Activated CD8-positive, alpha-beta memory T cell treated with anti-CD3 and anti-CD28 coated beads, Interleukin-2, amount 50 U/mL, for 4 hours (primary cell): ENCODE results near the gene DAB2IP.
"Not testable (repeated sequence)": the region's sequence is repeated elsewhere in the genome, so short reads cannot be mapped to it uniquely, and the experiment has no call there.

Experiments used
- DNase-seq: peaks from one replicate; pipeline ENCODE4 v3.0.0-alpha.2; 2020

DAB2IP gene

DNA sequence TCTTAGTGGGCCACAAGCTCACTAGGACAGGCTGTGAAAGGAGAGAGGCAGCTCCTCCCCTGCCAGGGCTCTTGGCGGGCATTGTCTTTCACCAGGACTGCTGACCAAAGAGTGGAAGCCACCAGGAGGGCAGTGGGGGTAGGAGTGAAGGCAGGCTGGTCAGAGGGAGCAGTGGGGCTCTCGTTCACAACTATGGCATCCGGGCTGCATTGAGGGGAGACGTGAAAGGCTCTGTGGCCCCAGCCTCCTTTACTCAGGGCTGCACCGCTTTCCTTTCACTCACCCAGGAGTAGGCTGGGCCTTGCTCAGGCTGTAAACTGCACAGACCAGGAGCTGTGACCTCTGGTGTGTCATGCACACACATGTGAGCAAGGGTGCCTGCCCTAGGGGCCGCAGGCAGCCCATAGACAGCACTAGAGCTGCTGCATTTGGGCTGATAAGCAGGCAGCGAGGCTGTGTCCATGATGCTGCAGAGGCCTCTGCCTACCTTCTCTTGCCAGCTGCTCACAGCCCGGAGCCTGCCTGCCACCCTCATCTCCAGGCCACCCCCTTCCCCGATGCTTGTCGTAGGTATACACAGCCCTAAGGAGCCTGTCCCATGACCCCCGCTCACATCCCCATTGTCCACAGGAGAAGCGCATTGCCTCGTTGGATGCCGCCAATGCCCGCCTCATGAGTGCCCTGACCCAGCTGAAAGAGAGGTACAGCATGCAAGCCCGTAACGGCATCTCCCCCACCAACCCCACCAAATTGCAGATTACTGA is 130.4 kb downstream of the DAB2IP start:
- DNase-seq: no peak

DNA sequence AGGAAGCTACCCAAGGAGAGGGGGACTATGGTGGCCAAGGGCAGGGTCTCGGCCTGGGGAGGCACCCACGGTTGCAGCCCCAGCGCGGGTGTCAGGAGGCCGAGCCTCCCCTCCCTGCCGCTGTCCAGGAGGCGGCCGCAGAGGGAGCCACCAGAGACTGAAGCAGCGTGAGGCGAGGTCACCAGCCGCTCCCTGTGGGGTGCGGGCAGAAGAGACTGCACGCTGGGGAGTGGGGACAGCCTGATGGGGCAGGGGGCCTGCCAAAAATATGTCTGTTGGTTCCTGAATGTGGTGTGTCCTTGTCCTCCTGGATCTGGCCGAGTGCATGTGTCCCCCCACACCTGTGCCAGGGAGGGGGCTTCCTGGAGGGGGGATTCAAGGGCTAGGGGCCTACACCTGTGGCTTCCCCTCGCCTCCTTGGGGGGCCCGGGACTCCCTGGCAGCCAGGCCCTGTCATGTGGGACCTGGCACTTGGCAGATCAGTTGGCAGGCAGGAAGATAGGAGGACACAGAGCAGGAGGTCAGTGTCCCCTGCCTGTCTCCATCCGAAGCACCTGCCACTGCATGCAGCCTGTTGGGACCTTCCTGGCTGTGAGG is 131.2 kb downstream of the DAB2IP start:
- no peak for DNase-seq

DNA sequence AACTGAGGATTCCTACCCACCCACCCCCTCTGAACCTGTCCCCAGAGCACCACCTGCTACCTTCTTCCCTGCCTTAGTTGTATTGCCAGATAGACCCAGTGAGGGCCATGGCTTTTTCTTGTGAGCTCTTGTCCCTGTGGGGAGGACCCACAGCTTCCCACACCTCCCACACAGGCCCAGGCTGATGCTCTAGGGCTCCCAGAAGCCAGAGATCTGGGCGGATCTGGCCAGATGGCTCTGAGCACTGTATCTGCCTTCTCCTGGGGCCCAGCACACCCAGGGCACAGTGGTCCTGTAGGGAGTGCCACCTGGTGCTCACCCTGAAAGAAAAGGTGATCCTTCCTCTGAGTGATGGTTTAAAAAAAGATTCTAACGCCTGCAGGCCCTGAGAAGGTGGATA is 131.7 kb downstream of the DAB2IP start:
- DNase-seq: no peak

DNA sequence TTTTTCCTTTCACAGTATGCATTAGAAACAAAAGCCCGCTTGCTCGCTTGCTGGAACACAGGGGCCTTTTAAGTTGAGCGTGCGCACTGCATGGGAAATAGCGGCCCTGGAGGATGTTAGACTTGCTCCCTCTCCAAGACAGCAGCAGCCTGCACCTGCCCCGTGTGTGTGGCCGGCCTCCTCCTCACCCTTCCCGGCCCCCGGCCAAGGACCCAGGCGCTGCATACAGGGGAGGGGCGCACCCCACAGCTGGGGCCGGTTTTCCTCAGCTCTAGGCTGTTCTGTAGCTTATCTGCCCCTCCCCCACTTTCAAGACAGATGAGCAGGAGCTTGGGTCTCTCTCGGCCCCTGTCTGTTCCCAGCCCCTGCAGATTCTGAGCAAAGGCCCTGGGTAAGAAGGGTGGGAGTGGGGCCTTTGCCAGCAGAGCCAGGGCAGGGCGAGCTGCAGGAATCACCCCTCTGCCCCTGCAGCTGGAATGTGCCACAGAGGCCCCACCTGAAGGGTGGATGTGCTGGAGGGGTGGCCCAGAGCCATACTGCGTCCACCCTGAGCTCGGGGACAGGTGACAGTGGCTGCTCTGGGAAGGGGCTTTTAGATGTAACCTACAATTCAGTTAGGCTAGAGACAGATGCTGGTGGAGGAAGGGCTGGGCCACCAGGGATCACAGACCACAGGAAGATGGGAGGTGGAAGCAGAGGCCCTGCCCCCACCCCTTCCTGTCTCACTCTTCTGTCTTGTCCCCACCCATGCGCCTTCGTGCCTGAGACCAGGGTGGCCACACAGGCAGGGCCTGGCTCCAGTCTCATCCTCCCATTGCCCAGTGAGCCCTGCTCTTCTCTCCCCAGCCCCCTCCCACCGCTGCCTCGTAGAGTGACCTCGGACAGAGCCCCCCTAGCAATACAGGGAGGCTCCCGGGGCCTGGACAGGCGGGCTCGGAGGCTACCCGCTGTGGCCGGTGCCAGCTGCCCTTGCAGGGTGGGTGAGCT is 132.4 kb downstream of the DAB2IP start:
- DNase-seq: no peak

DNA sequence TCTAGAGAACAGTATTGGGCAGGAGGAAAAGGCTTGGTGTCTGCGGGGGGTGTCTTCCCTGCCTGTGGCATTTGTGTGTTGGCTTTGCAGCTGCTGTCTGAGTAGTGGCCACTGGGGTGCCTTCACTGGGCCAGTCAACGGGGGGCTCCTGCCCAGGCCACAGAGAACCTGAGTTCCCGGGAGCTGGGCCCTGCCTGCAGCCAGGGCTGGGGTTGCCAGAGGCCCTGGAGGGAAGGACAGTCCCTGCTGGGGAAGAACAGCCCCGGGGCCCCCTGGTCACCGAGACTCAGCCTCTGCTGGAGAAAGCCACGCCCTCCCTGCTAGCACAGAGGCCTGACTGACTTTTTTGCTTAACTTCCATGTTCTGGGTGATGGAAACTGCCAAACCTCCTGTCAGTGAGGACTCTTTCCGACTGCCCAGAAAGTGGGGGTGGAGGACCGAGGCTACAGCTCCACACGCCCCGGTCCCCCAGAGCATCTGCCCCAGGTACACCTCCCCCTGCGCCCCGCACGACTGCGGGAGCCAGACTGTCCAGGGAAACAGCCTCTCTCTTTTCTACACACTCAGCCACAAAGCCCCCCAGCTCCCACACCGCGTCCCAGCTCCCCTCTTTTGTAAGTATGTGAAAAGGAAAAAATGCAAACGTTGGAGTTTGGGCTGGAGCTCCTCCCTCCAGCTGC is 133.4 kb downstream of the DAB2IP start:
- DNase-seq: no peak

DNA sequence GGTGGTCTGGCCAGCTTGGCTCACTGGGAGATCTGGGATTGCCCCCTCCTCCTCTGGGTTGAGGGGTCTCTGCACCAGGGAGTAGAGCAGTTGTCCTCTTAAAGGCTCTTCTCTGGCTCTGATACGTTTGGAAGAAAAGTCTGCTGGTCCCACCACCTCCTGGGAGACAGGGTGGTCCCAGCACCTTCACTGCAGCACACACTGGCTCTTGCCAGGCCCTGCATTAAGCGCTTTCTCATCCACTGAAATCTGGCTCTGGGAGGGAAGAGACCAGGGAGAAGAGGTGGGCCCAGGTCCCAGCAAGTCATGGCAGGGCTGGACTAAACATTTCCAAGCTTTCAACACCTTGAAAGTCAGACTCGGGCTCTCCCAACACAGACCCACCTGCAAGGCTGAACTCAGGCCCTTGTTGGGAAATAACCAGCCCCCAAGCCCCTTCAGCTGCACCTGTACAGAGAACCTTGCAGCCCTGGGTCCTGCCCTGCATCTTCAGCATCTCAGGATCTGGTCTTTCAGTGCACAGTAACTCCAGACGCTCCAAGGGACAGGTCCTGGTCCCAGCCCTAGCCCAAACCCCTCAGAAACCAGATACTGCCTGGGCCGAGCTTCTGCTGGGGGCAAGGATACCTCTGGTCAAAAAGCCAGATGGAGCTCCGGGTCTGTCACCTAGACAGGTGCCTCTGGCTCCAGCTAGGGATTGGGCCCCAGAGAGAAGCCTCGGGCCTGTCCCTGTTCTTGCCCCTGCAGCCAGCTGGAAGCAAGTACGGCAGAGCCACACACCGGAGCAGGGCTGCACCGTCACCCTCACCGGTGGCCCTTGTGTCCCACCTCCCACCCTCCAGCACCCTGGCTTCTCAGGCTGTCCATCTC is 134.5 kb downstream of the DAB2IP start:
- no peak for DNase-seq

DNA sequence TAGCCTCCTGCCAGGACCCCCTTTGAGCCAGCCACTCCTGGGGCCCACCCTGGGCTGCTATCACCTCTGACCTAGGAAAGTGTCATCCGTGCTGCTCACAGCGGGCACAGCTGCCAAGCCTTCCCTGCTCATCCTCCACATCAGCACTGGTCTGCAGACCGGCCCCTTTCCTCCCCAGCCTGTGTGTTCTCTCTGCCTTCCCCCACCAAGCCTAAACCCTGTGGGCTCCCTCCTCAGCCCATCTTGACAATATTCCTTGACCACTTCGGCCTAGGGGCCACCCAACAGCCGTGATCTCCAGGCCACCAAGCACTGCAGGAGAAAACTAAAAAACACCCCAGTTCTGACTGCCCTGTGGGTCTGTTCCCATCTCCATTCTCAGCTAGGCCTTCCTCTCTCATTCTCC is 135.1 kb downstream of the DAB2IP start:
- DNase-seq: no peak

DNA sequence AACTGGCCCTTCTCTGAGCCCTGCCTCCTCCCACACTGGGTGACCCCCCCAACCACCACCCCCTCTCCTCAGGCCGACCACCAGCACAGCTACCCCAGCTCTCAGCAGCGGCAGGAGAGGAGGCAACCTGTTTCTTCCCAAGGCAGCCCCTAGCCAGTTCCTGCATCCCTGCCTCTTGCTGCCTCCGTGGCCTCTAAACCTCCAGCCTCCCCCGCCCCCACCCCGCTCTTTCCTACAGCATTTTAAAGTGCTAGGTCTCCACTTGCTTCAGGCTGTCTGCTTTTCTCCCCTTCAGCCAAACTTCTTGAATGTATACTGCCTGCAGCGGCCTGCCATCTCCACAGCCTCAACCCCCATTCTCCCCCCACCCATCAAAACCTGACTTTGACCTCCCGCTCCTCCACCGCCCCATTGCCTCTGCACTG is 135.6 kb downstream of the DAB2IP start:
- no peak for DNase-seq

DNA sequence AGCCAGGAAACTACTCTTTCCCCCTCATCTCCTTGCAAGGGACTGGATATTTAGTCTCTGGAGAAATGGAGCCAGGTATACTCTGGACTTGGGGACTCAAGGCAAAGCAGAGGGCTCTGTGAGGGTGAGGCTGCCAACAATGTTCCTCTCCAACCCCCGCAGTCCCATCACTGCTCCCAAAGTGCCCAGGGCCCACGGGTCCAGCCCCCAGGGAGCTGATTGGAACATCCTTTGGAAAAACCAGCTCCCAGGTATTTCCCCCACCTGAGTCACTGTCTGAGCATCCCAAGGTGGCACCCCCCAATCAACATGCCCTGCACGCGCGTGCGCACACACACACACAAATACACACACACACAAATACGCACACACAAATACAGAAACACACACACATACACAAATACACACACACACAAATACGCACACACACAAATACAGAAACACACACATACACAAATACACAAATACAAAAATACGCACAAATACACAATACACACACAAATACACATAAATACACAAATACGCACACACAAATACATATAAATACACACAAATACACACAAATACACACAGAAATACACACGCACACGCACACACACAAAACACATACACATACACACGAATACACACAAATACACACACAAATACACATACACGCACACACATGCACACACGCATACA is 137.4 kb downstream of the DAB2IP start:
- no peak for DNase-seq

DNA sequence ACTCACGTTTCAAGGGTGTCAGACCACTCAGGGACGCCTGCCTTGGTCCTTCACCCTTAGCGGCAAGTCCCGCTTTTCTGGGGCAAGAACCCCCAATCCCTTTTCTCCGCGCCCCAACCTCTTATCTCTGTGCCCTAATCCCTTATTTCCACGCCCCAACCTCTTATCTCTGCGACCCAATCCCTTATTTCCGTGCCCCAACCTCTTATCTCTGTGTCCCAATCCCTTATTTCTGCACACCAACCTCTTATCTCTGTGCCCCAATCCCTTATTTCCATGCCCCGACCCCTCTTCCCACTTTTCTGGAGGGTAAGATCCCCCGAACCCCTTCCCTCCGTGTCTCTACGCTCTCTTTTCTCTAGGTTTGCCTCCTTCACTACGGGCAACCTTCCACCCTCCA is 139.4 kb downstream of the DAB2IP start:
- no peak for DNase-seq

DNA sequence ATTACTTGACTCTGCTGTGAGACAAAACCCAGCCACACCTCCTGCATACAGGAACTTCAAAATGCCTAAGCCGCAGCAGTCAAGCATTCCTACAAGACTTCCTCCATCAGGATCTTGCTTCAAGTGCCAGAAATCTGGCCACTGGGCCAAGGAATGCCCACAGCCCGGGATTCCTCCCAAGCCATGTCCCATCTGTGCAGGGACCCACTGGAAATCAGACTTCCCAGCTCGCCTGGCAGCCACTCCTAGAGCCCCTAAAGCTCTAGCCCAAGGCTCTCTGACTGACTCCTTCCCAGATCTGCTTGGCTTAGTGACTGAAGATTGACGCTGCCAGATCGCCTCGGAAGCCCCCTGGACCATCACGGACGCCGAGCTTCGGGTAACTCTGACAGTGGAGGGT is 141.0 kb downstream of the DAB2IP start:
- DNase-seq: not testable (repeated sequence)

DNA sequence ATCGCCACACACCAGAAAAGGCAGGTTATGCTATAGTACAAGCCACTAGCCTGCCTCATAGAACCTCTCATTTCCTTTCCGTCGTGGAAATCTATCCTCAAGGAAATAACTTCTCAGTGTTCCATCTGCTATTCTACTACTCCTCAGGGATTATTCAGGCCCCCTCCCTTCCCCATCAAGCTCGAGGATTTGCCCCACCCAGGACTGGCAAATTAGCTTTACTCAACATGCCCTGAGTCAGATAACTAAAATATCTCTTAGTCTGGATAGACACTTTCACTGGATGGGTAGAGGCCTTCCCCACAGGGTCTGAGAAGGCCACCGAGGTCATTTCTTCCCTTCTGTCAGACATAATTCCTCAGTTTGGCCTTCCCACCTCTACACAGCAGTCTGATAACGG is 142.9 kb downstream of the DAB2IP start:
- DNase-seq: not testable (repeated sequence)

DNA sequence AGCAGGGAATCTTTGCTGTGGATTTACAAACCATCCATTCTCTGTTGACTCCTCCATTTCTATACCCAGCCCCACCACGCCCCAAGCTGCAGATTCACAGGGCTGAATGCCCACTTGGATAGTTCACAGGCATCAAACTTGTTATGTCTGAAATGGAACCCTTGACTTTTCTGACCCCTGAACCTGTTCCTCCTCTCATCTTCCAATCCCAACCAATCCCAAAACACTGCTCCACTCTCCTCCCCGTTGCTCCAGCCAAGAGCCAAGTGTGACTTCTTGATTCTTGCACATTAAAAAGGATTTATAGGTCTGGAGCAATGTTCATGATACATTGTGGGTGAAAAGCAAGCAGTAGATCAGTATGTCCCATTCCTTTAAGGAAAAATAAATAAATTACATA is 145.6 kb downstream of the DAB2IP start:
- DNase-seq: no peak

DNA sequence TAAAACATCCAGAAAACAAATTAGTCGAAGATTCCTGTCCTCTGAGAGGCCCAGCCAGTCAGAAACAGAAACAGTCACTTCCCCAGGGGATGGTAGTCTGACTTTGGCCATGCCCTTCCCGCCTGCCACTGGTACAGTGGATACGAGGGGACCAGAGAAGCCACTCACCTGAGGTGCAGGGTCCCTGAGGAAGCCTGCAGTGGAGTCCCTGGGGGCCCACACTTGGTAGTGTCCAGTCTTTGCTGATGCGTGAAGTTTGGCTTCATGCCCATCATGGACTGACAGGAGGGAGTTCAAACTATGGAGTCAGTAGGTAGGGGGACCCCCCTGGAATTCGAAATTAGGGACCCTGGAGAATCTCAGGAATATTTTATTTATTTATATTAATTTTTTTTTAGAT is 147.5 kb downstream of the DAB2IP start:
- no peak for DNase-seq

DNA sequence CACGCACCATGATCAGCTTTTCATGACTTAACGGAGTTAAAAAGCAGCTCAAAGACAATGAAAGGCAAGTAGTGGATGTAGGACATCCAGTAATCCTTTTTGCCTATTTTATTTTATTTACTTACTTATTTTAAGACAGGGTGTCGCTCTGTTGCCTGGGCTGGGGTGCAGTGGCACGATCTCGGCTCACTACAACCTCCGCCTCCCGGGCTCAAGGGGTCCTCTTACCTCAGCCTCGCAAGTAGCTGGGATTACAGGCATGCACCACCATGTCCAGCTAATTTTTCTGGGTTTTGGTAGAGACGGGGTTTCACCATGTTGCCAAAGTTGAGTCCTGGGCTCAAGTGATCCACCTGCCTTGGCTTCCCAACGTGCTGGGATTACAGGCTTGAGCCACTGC is 148.9 kb downstream of the DAB2IP start:
- no peak for DNase-seq

DNA sequence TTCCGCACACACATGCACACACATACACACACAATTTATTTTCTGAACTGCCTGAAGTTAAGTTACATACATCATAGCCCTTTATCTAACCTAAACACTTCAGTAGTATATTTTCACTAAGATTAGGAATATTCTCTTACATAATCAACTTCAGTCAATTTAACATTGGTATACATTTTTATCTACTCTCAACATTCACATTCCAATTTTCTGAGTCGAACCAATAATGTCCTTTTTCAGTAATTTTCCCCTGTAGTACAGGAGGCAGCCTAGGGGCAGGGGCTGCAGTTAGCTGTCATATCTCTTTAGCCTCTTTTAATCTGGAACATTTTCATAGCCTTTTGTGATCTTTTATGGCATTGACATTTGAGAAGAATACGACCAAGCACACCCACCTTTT is 150.1 kb downstream of the DAB2IP start:
- DNase-seq: no peak

DNA sequence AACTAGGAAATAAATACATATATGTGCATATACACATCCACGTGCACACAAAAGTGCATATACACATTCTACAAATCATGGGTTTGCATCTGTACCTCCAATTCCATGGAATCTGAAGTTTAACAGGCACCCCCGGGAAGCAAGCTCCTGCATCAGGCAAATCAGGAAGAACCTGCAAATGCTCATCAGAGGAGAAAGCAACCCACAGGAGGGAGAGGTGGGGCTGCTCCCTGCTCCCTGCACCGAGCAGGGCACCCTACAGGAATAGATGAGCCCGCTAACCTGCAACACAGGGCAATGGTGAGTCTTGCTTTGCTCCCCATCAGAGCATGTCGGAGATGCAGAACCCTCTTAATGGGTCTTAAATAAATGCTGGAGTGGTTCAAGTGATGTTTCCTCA is 151.3 kb downstream of the DAB2IP start:
- DNase-seq: no peak

DNA sequence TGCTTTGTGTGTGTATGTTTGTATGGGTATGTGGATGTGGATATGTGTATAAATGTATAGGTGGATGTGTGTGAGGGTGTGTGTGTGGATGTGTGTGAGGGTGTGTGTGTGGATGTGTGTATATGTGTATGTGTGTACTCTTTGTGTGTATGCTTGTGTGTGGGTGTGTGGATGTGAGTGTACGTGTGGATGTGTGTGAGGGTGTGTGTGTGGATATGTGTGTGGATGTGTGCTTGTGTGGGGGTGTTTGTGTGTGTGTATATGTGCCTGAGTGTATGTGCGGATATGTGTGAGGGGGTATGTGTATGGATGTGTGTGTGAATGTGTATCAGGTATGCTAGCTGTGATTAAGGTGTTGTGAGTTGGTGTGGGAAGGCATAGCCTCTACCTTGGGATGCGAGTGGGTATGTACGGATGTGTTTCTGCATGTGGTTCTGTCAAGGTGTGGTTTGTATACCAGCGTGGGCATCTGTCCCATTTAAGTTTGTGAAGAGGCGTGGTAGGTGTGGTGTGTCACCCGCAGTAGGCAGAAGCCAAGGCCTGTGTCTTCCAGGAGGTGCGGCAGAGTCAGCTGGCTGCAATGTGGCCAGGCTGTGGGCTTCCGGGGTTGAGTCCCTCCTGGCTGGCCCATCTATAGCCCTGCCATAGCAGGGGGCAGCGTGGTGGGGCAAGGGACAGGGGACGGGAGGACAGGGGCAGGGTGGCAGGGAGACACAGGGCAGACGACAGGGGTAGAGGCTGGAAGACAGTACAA is 155.8 kb downstream of the DAB2IP start:
- no peak for DNase-seq

DNA sequence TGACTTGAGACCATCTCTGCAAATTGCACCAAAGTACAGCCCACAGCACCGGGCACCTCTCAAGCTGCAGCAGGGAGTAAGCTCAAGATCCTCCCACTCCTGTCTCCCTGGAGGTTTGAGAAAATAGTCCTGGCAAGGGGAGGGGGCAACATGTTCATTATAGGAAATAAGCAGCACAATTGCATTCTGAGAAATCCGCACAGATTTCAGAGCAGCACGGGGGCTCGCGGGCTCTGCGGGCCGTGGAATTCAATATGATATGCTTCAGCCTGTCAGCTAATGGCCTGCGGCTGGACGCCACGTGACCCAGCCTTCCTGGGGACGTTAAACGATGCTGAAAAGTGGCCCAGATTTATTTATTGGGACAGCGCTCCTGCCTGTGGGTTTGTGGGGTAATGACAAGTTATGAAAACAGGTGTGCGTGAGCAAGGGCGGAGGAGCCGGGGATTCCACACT is 156.4 kb downstream of the DAB2IP start:
- DNase-seq: no peak

DNA sequence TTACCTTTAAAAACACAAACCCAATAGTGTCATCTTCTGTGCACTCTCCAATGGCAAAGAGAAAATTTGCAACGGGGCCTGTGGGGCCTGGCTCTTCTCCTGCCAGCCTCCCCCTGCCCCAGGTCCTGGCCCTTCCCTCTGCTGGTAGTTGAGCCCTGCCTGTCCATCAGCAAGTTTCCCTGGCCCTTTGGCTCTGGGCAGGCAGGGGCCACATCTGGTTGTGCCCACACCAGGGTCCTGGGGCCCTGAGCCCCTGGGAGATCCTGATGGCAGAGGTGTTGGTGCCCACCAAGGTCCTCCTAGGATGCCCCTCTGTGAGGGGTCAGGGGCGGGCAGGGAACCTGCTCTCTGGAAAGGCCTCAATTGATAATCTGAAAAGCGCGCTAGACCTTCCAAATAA is 157.3 kb downstream of the DAB2IP start:
- DNase-seq: no peak
